ENCODE measurements around the gene CD2.

CD2 gene, protein sequence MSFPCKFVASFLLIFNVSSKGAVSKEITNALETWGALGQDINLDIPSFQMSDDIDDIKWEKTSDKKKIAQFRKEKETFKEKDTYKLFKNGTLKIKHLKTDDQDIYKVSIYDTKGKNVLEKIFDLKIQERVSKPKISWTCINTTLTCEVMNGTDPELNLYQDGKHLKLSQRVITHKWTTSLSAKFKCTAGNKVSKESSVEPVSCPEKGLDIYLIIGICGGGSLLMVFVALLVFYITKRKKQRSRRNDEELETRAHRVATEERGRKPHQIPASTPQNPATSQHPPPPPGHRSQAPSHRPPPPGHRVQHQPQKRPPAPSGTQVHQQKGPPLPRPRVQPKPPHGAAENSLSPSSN

DNA sequence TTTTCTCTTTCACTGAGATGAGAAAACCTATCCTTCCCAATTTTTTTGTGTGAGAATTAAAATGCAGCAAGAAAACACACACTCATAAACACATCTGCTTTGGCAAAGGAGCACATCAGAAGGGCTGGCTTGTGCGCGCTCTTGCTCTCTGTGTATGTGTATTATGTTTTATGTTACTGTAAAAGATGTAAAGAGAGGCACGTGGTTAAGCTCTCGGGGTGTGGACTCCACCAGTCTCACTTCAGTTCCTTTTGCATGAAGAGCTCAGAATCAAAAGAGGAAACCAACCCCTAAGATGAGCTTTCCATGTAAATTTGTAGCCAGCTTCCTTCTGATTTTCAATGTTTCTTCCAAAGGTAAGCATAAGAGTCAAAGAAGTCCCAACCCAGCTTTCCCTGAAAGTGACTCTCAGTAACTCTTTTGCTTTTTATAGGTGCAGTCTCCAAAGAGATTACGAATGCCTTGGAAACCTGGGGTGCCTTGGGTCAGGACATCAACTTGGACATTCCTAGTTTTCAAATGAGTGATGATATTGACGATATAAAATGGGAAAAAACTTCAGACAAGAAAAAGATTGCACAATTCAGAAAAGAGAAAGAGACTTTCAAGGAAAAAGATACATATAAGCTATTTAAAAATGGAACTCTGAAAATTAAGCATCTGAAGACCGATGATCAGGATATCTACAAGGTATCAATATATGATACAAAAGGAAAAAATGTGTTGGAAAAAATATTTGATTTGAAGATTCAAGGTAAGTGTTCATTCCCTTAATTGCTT, at the start of gene CD2:
TSS of gene CD2 (plus strand) at position 233 of the 780 bp plus-strand sequence. CDS start at position 296, 63 bp downstream.
- DNase-seq = peak; percentile 68 to 84

GRCh38 chr1:116706123-116706522, 48.1 kb upstream of the CD2 start:
- no peak for DNase-seq

- DNase-seq = no peak
Measured at GRCh38 chr1:116706841-116707240, 47.4 kb upstream of the CD2 start.

- DNase-seq = no peak
Measured at GRCh38 chr1:116708255-116708900, 45.9 kb upstream of the CD2 start.

- DNase-seq = no peak
Measured at GRCh38 chr1:116709666-116710167, 44.5 kb upstream of the CD2 start.

DNA sequence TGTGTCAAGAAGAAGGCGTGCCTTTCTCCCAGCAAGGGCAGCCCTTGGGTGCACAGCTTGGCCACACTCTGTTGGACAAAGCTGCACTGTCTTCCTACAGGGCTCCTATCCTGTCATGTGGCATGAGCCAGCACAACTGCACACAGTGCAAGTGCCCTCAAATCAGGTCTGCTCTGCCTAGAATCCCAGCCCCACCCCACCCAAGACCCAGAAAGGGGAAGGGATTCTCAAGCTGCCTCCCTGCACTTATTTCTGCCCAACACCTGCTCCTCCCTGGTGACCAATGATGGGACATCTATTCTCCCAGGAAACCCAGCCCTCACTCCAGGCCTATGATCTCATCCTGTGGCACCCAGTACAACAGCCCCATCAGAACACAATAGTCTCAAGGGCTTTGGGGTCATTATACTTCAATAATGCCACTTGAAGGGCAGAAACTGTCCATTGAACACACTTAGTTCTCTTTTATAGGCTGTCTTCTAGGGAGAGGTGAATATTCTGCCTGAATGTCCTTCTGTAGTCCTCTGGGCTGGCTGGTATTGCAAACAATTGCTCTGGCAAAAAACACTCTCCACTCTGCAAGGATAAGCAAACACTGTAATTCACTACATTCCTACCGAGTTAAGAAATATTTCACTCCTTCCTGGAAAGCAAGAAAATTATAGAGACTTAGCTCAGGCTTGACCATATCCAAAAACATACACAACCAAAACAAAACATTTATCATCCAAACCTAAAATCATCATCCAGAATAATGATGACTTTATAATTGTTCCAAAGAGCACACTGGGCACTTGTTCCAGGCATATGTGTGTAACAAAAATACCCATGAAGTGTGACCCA, 43.6 kb upstream of the CD2 start:
- DNase-seq = no peak

DNA sequence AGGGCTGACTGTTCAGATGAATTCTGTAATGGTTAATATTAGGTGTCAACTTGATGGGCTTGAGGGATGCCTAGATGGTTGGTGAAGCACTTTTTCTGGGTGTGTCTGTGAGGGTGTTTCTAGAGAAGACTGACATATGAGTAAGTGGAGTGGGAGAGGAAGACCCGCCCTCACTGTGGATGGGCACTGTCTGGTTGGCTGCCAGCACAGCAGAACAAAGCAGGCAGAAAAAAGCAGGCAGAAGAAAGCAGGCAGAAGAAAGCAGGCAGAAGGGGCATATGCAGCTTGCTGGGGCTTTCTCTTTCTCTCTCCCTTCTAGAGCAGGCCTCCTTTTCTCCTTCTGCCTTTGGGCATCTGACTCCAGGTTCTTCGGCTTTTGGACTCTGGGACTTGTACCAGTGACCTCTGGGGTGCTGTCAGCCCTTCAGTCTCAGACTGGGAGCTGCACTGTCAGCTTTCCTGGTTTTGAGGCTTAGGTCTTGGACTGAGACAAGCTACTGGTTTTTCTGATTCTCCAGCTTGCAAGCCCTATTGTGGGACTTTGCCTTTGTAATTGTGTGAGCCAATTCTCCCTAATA, 42.9 kb upstream of the CD2 start:
- no peak for DNase-seq

- DNase-seq = no peak
Measured at GRCh38 chr1:116712510-116712909, 41.7 kb upstream of the CD2 start.

DNA sequence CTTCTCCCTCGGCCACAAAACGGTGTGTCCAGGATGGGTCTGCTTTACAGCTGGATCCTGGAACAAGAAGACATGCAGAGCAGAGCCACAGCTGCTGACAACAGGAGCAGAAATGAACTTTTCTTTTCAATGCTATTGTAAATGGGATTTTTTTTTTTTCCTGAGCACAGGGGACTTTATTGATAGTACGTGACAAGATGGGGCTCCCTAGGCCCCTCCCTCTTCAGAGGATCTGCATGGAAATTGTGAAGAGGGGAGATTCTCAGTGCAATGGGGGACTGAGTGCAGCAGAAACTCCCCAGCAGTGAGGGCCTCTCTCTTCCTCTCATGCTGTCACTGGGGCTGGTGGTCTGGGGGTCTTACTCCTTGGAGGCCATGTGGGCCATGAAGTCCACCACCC, 40.8 kb upstream of the CD2 start:
- DNase-seq = no peak

- no peak for DNase-seq
Measured at GRCh38 chr1:116716391-116716790, 37.8 kb upstream of the CD2 start.

DNA sequence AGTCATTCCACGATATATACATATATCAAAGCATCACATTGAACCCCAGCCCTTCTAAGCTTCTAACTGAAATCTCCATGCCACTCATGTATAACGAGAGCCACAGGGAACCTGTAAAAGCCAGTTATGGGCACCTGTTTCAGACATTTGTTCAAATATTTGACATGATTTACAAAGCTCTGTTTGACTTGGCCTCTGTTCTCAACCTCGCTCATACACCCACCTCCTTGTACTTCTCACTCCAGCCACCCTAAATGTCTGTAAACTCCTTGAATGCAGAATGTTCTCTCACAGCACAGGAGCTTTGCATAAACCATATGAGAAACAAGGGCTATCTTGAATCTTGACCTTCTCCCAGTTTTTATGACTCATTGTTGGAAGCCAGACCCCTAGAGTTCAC, 36.9 kb upstream of the CD2 start:
- no peak for DNase-seq

DNA sequence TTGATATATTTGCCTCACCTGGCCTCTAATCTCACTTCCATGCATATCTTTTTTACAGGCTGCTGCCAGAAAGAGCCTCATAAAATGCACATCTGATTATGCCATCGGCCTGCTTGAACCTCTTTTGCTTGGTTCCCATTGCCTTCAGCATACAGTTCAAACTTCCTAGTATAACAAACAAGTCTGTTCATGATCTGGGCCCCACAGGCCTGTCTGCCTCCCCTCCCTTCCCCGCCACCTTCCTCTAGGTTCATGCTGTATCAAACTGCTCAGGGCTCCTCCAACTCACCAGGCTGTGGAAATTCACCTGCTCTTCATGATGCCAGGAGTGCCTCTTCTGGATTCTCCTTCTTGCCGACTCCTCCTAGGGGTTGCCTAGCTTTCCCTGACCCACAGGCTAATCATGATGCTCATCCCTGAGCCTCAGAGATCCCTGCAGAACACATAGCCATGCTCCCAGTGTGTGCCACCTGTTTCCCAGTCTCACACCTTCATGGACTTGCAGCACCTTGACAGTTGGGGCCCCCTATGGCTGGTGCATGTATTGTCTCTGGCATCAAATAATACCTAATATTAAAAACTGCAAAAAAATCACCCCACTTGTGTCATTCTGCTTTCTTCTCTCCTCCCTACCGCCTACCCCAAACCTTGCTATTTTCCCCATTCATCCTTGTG, 33.7 kb upstream of the CD2 start:
- no peak for DNase-seq

- no peak for DNase-seq
Measured at GRCh38 chr1:116721039-116721405, 33.2 kb upstream of the CD2 start.

GRCh38 chr1:116721451-116722007, 32.7 kb upstream of the CD2 start:
- no peak for DNase-seq

DNA sequence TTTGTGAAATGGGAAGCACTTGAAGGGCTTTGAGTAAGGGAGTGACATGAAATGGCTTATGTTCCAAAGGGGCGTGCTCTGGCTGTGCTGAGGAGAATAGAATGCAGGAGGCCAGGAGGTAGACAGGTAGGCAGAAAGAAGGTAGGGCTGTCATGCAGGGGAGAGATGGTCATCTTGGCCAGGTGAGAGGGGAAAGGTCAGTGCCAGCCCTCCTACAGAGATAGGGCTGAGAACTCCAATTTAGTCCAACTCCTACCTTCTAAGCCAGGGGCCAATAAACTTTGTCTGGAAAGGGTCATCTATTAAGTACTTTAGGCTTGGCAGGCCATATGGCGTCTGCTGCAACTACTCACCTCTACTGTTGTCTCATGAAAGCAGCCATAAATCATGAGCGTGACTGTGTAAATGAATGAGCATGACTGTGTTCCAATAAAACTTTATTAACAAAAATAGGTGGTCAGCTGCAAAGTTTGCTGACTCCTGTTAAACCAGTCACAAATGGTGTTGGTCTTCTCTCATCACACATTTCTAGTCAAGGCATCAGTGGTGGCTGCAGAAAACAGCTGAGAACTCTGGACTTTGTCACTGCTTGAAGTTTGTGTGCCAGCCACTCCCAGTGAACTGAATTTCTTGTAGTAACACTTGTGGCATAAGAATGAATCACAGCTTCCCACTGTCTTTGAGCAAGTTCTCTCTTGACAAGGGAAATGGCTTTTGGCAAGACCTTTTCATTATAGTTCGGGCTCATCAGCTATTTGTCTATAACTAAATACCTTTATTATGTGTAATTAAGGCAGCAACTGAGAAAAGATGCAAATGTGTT, 32.0 kb upstream of the CD2 start:
- DNase-seq = no peak

GRCh38 chr1:116724765-116725375, 29.4 kb upstream of the CD2 start:
- peak; percentile 76 to 84 for DNase-seq

GRCh38 chr1:116725798-116726197, 28.4 kb upstream of the CD2 start:
- no peak for DNase-seq

GRCh38 chr1:116726872-116727820, 27.1 kb upstream of the CD2 start:
- no peak for DNase-seq

DNA sequence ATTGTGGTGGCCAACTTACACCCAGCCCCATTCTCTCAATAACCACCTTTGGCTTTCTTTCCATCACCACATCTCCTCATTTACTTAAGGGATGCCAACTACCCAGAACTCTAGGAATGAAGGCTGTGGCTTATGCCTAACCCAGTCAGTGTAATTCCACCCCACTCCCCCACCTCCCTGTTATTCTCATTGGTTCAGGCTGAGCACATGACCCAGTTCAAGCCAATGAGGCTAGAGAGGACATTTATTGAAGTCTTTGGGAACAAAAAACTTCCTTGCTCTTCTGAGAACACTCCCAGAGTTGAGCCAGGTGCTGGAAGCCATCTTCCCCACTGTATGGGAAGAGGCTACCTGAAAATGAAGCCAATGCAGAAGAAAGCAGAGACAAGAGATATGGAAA, 22.8 kb upstream of the CD2 start:
- DNase-seq = no peak
